Islet precursor cell (in vitro differentiated cells): Measurements from ENCODE around the gene SEC22C.
"Not testable (repeated sequence)": the region's sequence is repeated elsewhere in the genome, so short reads cannot be mapped to it uniquely, and the experiment has no call there.

Experiments
- DNase-seq: peaks from one replicate; pipeline ENCODE4 v3.0.0-alpha.2; 2018

SEC22C gene, protein sequence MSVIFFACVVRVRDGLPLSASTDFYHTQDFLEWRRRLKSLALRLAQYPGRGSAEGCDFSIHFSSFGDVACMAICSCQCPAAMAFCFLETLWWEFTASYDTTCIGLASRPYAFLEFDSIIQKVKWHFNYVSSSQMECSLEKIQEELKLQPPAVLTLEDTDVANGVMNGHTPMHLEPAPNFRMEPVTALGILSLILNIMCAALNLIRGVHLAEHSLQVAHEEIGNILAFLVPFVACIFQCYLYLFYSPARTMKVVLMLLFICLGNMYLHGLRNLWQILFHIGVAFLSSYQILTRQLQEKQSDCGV

DNA sequence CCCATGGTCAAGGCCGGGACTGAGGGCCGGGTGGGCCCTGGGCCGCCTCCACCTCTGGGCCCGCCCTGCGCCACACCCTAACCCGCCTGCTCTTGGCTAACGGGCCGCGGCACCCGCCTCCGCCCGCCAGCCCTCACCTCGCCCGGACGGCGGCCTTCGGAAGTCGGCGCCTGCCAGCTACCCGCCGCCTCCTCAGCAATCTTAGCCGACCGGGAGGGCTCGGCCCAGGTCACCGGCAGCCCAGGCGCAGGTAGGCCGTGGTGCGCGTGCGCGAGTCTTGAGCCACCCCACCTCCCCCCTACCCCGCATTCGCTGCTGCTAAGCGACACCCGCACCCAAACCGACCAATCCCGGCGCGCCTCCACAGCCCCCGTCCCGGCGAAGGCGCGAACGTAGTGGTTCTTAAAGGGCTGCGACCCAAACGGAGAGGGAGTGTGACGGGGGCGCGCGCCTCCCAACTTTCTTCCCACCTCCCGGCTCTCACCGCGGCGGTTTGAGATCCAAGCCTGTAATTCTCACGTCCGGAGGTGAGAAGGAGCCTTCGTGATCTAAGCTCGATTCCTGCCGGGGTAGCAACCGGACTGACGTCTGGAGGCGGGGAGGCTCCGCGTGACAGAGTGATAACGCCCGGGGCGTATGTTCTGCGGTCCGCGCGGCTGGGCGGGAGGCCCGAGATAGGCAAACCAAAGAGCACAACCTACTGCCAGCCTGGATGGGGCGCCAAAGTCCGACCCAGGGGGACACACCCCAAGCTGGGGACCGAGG is at the start of gene SEC22C:
Gene SEC22C (minus strand): TSS at position 259 of the 765 bp plus-strand sequence. CDS start 12,921 bp downstream, outside the sequence.
- DNase-seq, result peak; percentile 98

DNA sequence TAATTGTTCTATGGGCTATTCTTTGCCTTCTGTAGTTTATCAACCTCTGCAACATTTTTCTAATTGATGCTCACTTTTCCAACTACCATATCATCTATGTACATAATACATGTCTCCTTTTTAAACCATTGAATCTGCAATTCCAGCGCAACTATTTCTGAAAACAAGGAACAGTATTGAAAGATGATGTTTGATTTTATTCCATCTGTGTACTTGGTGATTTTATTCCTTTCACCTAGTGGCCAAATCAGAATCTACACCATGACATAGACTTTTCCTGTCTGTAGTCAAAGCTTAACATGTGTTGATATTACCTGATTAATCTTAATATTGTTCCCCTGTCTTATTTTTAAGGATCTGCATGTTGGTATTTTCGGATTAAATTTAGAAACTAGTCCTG is 31.7 kb upstream of the SEC22C start:
- DNase-seq, result no peak

DNA sequence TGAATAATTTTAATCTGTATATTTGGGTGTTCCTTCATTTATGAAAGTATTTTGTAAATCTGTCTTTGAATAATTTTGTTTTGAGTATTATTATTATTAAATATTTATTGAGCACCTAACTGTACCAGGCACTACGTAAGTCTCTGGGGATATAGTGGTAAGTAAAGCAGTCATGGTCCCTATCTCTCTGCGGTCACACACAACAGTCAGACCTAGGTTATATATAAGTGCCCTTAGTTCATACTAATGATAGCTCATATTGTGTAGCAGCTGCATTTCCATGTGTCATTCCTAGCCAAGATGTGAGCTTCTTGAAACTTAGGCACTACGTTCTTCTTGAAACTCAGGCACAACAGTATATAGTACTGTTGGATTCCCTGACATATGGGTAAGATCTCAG is 31.2 kb upstream of the SEC22C start:
- DNase-seq, result no peak

DNA sequence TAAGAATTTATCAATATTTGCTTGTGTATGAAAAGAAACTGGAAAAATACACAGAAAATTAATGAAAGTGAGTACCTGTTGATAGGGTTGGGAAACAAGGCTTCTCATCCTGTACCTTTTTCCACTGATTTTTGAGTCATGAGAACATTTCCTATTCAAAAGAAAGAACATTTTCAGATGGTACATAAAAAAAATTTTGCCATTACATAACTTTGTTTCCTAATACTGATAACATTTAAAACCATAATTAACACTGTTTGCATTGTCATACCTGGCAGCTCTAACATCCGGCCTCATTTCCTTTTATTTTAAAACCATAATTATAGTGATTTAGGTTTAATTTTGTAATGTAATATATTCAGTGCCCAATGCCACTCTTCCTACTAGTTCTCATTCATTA is 30.4 kb upstream of the SEC22C start:
- DNase-seq, result no peak

DNA sequence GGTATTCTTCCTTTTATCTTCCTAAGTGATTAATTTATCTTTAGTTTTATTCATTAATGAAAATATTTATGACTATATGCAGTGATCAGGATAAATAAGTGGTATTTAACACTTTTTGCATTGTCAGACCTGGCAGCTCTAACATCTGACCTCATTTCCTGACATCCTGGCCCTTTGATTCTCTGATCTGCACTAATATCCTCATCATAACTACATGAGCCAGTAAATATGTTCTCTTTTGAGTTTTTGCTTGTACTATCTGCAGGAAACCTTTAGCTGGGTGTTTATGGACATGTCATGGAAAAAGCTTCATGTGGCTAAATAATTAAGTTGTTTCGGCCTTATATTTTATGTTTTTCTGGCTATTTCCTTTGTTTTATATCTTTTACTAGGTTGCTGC is 29.2 kb upstream of the SEC22C start:
- no peak for DNase-seq

DNA sequence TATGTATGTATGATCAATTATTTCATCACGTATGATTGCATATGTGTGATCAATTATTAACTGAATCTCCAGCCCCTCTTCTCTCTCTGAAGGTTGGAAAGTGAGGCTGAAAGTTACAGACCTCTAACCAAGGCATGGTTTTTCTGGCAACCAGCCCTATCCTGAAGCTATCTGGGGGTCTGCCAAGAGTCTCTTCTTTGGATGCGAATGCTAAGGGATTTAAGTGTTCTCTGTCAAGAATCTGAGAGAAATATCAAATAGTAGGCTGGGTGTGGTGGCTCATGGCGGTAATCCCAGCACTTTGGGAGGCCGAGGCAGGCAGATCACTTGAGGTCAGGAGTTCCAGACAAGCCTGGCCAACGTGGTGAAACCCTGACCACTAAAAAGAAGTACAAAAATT is 26.8 kb upstream of the SEC22C start:
- no peak for DNase-seq

DNA sequence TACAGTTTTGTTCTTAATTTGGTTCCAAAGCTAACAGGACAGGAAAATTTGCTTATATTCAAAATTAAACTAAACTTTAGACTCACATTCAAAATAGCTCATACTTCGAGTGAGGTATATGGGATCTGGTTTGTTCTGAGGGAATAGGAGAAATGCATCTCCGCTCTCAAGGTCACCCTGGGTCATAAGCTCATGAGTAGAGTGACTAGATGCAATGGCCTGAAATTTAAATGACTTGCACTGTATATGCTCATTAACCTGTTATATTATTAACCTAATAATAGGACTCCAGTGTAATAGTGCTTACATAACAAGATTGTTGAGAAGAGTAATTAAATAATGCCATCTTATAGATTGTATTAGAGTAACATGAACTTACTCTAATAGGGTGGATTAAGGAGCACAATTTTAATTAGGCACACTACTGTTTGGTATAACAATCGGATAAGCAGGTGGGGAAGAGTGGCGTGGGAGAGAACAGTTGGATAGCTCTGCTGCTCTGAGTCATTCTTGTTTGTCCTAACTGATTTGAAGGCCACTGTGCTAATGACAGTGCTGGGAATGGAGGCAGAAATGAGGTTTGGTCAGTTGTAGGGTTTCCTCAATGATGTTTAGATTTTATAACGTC is 23.9 kb upstream of the SEC22C start:
- no peak for DNase-seq

DNA sequence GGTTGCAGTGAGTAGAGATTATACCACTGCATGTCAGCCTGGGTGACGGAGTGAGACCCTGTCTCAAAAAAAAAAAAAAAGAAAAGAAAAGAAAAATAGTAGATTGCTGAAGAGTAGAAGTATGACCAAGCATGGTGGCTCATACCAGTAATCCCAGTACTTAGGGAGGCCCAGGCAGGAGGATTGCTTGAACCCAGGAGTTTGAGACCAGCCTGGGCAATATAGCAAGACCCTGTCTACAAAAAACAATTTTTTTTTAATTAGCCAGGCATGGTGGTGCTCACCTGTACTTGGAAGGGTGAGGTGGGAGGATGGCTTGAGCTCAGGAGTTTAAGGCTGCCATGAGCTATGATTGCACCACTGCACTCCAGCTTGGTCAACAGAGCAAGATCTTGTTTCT is 21.2 kb upstream of the SEC22C start:
- no peak for DNase-seq

DNA sequence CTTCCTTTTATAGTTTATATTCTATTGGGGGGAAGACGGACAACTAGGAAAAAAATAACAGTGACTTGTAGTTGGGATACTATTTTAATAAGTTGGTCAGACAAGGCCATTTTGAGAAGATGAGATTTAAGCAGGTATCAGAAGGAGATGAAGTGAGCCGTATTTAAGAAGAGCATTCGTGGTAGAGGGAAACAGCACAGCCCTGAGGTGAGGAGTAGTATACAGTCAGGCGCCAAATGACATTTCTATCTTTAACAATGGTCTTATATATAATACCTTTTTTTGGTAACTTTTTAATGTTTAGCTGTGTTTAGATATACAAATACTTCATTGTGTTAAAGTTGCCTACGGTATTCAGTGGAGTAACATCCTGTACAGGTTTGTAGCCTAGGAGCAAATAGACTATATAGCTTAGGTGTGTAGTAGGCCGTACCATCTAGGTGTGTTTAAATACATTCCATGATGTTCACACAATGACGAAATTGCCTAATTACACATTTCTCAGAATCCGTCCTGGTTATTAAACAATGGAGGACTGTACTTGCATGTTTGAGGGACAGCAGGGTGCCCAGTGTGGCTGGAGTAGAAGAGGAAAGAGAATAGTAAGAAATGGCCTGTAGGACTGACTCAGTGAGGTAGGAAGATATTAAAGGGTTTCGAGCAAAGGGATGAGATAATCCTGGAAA is 20.3 kb upstream of the SEC22C start:
- DNase-seq, result no peak

DNA sequence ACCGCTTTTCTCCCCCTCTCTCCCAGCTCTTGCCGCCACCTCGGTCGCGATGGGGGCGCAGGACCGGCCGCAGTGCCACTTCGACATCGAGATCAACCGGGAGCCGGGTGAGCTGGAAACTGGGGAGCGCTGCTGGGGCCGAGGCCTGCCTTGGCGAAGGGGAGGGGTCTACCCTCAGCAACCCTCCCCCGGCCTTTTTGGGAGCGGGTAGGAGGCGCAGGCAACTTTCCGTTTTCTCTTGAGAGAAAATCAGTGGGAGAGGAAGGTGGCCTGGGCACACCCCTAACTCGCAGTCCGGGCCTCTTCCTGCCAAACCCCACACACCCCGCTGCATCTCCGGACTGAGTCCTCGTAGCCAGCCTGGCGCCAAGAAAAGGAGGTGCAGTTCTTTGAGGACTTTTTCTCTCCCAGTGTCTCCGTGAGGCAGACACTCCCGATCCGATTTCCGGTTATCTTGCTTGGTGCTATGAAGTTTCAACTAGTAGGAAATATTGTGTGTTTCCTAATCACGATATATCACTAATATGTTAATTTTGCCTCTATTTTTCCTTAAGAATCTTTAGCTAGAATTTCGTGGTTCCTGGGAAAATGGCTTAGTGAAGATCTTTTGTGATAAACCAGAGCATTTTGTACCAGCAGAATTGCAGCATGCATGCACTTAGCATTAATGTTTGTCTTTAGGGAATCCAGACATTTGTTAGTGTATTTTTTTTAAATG is 19.4 kb upstream of the SEC22C start:
- peak; percentile 80 for DNase-seq

DNA sequence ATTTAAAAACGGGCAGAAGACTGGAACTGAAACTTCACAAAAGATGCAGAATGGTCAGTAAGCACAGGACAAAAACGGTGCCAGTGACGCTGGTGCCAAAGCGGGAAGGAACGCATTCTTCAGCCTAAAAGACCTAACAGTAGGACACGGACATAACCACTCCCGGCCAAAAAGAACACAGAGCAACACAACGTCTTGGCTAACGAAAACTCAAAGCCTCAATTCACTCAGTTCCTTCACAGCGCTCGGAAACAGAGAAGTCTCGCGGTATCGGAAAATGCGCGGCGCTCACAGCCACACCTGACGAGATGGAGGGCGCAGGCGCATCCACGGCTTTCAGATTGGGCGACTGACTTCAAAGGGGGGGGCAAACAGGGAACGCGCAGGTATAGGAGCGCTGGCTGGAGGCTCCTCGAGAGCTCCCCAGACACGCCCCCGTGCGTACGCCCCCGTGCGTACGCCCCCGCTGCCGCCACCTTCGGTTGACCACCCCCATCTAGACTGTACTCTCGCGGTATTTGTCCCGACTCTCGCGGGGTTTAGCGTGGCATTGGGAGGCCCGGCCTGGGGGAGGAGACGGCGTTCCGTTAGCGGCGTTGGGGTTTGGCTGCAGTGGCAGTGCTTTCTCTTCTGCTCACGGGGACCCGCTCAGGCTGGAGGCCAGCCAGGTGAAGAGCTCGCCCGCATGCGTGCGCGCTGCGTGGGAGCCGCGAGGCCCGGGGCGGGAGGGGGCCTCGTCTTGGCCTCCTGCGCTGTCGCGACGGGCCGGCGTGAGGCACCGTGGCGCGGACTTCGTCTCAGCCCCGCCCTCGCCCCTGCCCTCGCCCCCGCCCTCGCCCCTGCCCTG is 18.6 kb upstream of the SEC22C start, which contains the start of gene NKTR:
Gene NKTR (plus strand): TSS at position 576 of the 847 bp plus-strand sequence. CDS start 321 bp downstream, outside the sequence.
- DNase-seq, result peak; percentile 100

DNA sequence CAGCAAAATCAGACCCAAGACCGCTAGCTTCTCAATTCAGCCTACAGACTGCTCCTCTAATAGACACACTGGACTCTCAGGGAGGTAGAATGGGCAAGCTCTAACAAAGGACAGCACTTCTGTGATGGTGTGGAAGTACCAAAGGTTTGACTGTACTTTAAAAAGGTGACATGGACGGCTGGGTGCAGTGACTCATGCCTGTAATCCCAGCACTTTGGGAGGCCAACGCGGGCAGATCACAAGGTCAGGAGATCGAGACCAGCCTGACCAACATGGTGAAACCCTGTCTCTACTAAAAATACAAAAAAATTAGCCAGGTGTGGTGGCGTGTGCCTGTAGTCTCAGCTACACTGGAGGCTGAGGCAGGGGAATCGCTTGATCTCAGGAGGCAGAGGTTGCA is 15.3 kb upstream of the SEC22C start:
- not testable (repeated sequence) for DNase-seq

DNA sequence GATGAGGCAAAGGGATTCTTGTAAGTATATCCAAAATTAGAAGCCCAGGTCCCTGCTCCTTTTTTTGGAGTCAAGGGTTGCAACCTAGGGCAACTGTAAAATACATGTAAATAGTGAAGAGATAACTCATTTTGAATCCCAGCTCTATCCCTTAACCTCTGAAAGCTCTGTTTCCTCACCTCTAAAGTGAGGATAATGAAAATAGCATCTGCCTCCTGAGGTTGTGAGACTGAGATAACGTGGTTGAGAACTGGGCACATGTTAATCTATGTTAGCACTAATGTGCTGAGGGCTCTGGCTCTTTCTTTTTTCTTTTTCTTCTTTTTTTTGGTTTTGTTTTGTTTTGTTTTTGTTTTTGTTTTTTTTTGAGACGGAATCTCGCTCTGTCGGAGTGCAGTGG is 13.9 kb upstream of the SEC22C start:
- no peak for DNase-seq

DNA sequence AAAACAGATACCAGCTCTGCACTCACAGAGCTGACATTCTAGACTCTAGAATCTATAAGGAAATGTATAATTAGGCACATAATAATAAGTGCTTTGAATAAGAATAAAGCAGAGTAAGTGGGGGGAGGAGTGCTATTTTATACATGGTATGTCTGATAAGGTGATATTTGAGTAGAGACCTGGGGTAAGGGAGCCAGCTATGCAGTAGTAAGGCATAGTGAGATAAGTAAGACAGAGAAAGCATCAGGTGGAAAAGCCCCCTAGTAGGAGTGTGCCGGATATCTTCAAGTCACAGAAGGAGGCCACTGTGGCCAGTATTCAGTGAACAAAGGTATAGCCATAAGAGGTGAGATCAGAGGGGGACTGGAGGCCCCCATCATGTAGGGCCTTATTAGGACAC is 11.9 kb upstream of the SEC22C start:
- no peak for DNase-seq

DNA sequence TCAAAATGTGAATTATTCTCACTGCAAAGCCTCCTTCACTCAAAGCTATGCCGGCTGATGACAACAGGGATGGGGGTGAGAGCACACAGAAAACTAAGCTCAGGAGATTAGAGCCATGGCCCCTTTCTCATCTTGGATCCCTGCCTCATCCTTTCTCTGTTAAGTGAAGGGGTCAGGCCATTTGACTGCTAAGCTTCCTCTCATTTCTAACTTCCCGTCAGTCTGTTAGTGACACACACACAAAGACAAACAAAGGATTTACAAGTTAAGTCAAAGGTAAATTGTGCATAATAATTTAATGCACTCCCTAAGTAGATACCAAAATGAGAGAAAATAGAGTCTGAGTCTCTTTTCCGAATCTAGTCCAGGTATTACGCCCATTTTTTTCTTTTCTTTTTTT is 10.0 kb upstream of the SEC22C start:
- no peak for DNase-seq

DNA sequence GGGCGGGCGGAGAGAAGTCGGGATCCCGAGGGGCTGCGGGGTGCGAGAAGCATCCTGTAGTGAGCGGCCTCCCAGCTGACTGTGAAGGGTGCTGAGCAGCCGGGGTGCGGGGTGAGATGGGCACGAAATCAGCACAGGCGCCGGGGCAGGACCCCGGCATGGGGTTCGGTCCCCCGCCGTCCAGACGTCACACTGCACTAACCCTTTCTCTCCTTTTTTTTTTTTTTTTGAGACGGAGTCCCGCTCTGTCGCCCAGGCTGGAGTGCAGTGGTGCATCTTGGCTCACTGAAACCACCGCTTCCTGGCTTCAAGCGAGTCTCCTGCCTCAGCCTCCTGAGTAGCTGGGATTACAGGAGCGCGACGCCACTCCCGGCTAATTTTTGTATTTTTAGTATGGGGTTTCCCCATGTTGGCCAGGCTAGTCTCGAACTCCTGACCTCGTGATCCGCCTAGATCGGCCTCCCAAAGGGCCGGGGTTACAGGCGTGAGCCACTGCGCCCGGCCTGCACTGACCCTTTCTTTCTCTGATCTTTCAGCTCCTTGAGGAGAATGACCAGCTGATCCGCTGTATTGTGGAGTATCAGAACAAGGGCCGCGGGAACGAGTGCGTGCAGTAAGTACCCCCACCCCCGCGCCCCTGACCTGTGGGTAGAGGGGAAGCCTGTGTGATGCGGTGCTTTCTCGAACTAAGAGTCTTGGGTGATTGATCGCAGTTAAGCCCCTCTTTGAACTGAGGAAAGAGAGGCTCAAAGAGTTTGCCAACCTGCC is 9.4 kb upstream of the SEC22C start:
- DNase-seq, result no peak

DNA sequence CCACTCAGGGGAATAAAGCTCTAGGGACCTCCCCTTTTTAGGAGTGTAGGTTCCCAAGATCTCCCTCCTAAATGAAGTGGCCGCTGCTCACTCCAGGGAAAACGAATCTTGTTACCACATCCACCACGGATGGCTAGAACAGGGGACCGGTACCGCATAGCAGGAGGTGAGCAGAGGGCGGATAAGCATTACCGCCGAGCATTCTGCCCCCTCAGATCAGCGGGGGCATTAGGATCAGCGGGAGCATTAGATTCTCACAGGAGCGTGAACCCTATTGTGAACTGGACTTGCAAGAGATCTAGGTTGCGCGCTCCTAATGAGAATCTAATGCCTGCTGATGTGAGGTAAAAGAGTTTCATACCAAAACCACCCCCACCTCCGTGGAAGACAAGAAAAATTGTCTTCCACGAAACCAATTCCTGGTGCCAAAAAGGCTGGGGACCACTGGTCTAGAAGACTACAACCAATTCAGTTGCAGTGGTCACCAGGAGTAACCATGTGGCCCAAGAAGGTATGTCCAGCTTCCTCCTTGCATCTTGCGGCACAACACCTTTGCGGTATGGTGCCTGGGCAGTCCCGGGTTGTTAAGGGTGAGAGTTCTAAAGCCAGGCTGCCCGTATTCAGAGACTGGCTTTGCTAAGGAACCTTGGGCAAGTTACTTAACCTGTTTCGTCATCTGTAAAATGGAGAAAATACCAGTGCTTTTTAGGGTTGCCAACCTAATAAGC is 7.8 kb upstream of the SEC22C start:
- DNase-seq, result no peak

DNA sequence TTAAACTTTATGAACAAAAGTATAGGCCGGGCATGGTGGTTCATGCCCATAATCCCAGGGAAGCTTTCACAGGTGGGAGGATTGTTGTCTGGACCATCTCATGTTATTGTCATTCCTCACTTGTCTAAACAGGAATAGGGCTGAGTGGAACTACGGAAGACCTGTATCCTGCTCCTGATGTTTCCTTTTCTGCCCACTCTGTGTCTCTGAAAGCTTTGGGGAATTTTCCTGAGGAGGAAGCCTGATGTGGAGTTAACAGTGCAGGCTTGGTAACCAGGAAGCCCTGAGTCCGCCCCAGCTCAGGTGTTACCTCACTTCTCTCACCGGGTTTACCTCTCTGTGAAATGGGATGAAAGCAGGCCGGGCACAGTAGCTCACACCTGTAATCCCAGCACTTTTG is 6.9 kb upstream of the SEC22C start:
- no peak for DNase-seq

DNA sequence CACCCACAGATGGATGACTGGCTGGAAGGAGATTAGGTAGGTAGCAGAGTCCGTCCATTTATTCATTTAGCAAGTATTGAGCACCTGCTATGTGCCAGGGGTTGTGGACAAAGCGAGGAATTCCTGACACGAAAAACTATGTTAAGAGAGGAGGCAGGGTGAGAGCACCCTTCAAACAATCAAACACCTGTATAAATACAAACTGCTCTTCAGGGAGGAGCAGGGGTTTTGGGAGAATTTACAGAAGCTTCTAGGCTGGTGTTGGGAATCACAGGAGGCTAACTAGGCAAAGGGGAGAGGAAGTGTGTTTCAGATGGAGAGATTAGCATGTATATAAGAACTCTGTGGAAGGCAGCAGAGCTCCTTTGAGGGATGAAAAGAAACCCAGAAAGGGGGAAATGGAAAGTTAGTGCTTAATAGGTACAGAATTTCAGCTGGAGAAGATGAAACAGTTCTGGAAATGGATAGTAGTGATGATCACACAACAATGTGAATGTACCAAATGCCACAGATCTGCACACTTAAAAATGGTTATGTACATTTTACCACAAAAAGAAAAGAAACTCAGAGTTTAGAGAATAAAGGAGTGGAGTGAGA is 805 bp upstream of the SEC22C start:
- DNase-seq, result no peak

DNA sequence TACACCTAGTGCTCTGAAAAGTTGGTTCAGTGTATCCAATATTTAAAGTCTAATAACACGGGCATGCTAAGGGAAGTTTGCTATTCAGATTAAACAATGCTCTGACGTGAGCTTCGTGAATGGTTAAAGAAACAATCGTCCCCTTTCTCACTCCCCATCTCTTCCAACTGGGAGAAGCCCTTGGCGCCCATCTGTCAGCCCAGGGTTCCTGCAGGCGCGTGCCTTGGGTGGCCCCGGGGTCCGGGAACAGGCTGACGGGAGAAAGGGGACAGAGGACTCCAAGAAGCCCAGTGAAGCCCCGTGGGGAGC is 413 bp downstream of the SEC22C start:
- no peak for DNase-seq
